ENCODE measurements around the gene CTXND1. TPM values are rescaled to one million over a fixed set of nuclear protein-coding genes. Genes with fewer than 3 reads are reported as not detected.

CTXND1 gene
- total RNA-seq, 2 donors from 2014 or later, result 0.04 TPM; not detected in 1

GRCh38 chr15:80265021-80265420 is 13.0 kb upstream of the CTXND1 start:
- no peak overlapping the region for H3K4me3 Mint-ChIP-seq
- H3K36me3 Mint-ChIP-seq (ENCODE audit: low read depth), result no peaks in the 10 kb centered on the region
- 75 to 77% methylated on average over 2 to 3 of the region's 3 CpGs for WGBS, 2 experiments (ENCODE audit: insufficient coverage in 1 of 2, insufficient read length in 1 of 2)
- no peaks in the 10 kb centered on the region for H3K4me1 ChIP-seq (ENCODE audit: control insufficient read depth, insufficient read depth, low read length)
- no peak overlapping the region for H3K9ac ChIP-seq (ENCODE audit: extremely low read depth, low read length, poor library complexity, severe bottlenecking)
- no peaks in the 10 kb centered on the region for H3K9me3 Mint-ChIP-seq
- no peak overlapping the region for H3K27ac ChIP-seq (ENCODE audit: low read depth, low read length)
- no peak for TF ChIP-seq CTCF (conservative IDR thresholded peaks at IDR 0.05)
- H3K4me3 ChIP-seq (ENCODE audit: low read length), result no peak overlapping the region
- peaks cover 63% of the 10 kb centered on the region for H3K27me3 ChIP-seq (ENCODE audit: control insufficient read depth, insufficient read depth, low read length, poor library complexity, severe bottlenecking)
- H3K9me3 ChIP-seq (ENCODE audit: control insufficient read depth, low read length), result no peaks in the 10 kb centered on the region
- no peak overlapping the region for H3K27ac Mint-ChIP-seq
- peaks cover 52% of the 10 kb centered on the region for H3K27me3 Mint-ChIP-seq (ENCODE audit: insufficient read depth)
- DNase-seq, result peak; percentile 30
- H3K4me1 Mint-ChIP-seq, result no peaks in the 10 kb centered on the region
- H3K36me3 ChIP-seq (ENCODE audit: control insufficient read depth, insufficient read depth, low read length), result no peaks in the 10 kb centered on the region

- H3K36me3 Mint-ChIP-seq (ENCODE audit: low read depth), result no peaks in the 10 kb centered on the region
- DNase-seq, result peak; percentile 47
- peaks cover 55% of the 10 kb centered on the region for H3K27me3 Mint-ChIP-seq (ENCODE audit: insufficient read depth)
- Histone ChIP-seq H3K27ac (ENCODE audit: low read depth, low read length) (no peak overlapping the region), H3K27me3 (ENCODE audit: control insufficient read depth, insufficient read depth, low read length, poor library complexity, severe bottlenecking) (peaks cover 73% of the 10 kb centered on the region), H3K9me3 (ENCODE audit: control insufficient read depth, low read length) (no peaks in the 10 kb centered on the region), H3K9ac (ENCODE audit: extremely low read depth, low read length, poor library complexity, severe bottlenecking) (no peak overlapping the region), H3K4me3 (ENCODE audit: low read length) (no peak overlapping the region), H3K36me3 (ENCODE audit: control insufficient read depth, insufficient read depth, low read length) (no peaks in the 10 kb centered on the region), H3K4me1 (ENCODE audit: control insufficient read depth, insufficient read depth, low read length) (no peaks in the 10 kb centered on the region)
- no peak for TF ChIP-seq CTCF (conservative IDR thresholded peaks at IDR 0.05)
- H3K4me3 Mint-ChIP-seq, result no peak overlapping the region
- H3K9me3 Mint-ChIP-seq, result no peaks in the 10 kb centered on the region
- H3K4me1 Mint-ChIP-seq, result no peaks in the 10 kb centered on the region
- no peak overlapping the region for H3K27ac Mint-ChIP-seq
Observed at GRCh38 chr15:80264031-80264430, 12.0 kb upstream of the CTXND1 start.

GRCh38 chr15:80260551-80260950 is 8.5 kb upstream of the CTXND1 start:
- no peak overlapping the region for H3K4me3 Mint-ChIP-seq
- no peak overlapping the region for H3K4me3 ChIP-seq (ENCODE audit: low read length)
- peaks cover 86% of the 10 kb centered on the region for H3K27me3 ChIP-seq (ENCODE audit: control insufficient read depth, insufficient read depth, low read length, poor library complexity, severe bottlenecking)
- no peaks in the 10 kb centered on the region for H3K9me3 ChIP-seq (ENCODE audit: control insufficient read depth, low read length)
- peaks cover 47% of the 10 kb centered on the region for H3K27me3 Mint-ChIP-seq (ENCODE audit: insufficient read depth)
- no peaks in the 10 kb centered on the region for H3K36me3 Mint-ChIP-seq (ENCODE audit: low read depth)
- 72 to 100% methylated on average over 1 to 2 of the region's 2 CpGs for WGBS, 2 experiments (ENCODE audit: insufficient coverage in 1 of 2, insufficient read length in 1 of 2)
- H3K4me1 Mint-ChIP-seq, result no peaks in the 10 kb centered on the region
- DNase-seq, result peak; percentile 44
- H3K9ac ChIP-seq (ENCODE audit: extremely low read depth, low read length, poor library complexity, severe bottlenecking), result no peak overlapping the region
- no peaks in the 10 kb centered on the region for H3K4me1 ChIP-seq (ENCODE audit: control insufficient read depth, insufficient read depth, low read length)
- no peak overlapping the region for H3K27ac Mint-ChIP-seq
- H3K27ac ChIP-seq (ENCODE audit: low read depth, low read length), result no peak overlapping the region
- H3K9me3 Mint-ChIP-seq, result no peaks in the 10 kb centered on the region
- no peak for TF ChIP-seq CTCF (conservative IDR thresholded peaks at IDR 0.05)
- H3K36me3 ChIP-seq (ENCODE audit: control insufficient read depth, insufficient read depth, low read length), result no peaks in the 10 kb centered on the region

All from endodermal cell (in vitro differentiated cells).